Fibroblast of pulmonary artery (primary cell): ENCODE data around the gene SETBP1.
A peak's percentile ranks its signal among the peaks of the same experiment; 100 is the strongest.

Experiments used
- DNase-seq: peaks from one replicate; pipeline ENCODE4 v3.0.0-alpha.2; 2010; ENCODE audit warnings: low read depth
- H3K4me3 ChIP-seq: replicated peaks from 2 replicates; pipeline ENCODE4 v1.5.1; 2011; ENCODE audit warnings: low read depth, mild to moderate bottlenecking, control low read depth, low read length, moderate library complexity
- TF ChIP-seq, protein P1 (sequence below): IDR thresholded peaks from 2 replicates; pipeline ENCODE4 v1.5.1; 2011; ENCODE audit warnings: mild to moderate bottlenecking, control low read depth, low read length, inconsistent platforms; ENCODE audit errors: missing control alignments

The SETBP1 gene

DNA sequence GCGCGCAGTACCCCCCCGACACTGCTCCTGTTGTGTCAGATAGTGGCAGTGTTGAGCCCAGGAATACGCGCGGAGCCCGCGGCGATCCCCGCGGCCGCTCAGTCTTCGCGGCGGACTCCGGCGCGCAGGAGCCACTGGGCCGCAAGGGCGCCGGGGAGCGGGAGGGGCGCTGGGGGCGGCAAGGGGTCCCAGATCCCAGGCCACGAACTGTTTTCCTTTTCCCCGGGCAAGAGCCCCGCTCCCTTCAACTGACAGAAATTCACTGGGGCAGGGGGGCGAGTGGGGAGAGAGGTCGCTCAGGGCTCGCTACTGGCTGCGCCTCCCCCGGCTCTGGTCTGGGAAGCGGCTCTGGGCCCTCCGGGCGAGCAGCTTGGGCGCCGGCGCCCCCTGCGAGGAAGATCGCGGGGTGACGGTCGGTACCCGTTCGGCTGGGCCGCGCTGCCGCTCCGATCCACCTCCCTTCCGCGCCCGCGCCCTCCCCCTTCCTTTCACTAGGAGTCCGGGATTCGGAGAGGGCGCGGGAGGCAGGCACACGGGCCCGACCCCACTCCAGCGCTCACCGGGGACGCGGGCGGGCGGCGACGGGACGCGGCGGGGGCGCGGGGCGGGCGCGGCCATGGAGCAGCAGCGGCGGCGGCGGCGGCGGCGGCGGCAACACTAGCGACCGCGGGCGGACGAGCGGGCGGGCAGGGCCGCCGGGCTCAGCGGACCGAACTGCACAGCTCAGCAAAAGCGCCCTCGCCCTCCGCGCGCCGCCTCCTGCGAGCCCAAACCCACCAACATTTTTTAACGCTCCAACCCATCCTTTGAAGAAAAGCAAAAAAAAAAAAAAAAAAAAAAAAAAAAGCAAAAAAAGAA is 1.4 kb upstream of the SETBP1 start:
- peak; percentile 89 for DNase-seq
- H3K4me3 ChIP-seq = peak overlapping the region; percentile 60

DNA sequence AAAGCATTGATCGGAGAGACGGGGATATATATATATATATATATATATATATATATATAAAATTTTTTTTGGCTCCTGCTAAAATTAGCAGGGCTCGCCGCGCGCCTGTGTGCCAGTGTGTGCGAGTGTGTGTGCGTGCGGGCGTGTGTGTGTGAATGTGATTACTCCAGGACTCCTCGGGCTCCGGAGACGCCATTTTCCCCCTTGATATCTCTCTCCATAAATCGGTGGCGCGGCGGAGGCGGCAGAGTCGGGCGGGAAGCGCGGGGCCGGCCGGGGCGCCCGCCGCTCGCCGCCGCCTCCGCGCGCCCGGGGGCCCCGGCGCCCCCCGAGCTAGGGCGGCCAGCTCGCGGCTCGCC is 795 bp upstream of the SETBP1 start:
- TF ChIP-seq, protein P1, sequence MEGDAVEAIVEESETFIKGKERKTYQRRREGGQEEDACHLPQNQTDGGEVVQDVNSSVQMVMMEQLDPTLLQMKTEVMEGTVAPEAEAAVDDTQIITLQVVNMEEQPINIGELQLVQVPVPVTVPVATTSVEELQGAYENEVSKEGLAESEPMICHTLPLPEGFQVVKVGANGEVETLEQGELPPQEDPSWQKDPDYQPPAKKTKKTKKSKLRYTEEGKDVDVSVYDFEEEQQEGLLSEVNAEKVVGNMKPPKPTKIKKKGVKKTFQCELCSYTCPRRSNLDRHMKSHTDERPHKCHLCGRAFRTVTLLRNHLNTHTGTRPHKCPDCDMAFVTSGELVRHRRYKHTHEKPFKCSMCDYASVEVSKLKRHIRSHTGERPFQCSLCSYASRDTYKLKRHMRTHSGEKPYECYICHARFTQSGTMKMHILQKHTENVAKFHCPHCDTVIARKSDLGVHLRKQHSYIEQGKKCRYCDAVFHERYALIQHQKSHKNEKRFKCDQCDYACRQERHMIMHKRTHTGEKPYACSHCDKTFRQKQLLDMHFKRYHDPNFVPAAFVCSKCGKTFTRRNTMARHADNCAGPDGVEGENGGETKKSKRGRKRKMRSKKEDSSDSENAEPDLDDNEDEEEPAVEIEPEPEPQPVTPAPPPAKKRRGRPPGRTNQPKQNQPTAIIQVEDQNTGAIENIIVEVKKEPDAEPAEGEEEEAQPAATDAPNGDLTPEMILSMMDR = no peak
- peak overlapping the region; percentile 60 for H3K4me3 ChIP-seq
- DNase-seq = peak; percentile 57

More for the DNA sequence above, 1.4 kb upstream of the SETBP1 start:
- TF ChIP-seq, protein P1 = peak; percentile 52

DNA sequence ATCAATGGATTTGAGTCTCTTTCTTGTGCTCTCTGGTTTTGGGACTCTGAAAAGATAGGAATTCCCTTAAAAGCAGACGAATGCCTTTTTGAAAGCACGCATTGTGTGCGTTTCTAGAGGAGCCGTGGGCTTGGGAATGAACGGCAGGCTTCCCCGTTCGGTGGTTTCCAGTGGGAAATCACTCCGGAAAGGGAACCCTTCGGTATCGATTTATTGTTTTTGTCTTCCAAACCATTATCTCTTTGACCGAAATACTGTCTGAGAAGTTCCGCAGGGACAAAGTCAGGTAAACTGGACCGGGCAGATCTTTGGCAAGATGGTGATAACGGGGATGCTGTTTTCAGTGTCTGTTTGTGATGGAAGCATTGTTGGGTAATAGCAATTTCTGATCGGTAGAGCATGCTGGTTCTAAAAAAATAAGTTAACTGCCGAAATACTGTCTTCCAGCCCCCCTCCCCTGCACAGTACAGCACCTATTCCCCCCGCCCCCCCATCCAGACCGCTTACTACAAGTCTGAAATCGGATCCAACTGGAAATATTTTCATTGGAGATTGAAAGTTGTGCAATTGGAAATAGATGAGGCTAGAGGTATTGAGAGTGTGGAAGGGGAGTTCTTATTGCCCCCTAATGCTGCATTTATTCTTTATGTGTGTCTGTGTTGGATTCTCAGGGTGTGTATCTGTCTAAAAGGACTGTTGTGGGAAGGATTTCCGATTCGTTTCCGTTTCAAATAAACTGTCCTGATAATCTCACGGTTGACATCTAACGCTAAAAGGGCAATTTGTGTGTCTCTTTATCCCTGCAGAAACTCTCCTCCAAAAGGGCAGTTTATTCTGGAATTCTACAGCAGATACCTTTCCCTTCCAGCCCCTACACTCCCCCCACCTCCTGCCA is 635 bp downstream of the SETBP1 start:
- DNase-seq = no peak
- TF ChIP-seq, protein P1 = no peak
- peak overlapping the region; percentile 60 for H3K4me3 ChIP-seq

DNA sequence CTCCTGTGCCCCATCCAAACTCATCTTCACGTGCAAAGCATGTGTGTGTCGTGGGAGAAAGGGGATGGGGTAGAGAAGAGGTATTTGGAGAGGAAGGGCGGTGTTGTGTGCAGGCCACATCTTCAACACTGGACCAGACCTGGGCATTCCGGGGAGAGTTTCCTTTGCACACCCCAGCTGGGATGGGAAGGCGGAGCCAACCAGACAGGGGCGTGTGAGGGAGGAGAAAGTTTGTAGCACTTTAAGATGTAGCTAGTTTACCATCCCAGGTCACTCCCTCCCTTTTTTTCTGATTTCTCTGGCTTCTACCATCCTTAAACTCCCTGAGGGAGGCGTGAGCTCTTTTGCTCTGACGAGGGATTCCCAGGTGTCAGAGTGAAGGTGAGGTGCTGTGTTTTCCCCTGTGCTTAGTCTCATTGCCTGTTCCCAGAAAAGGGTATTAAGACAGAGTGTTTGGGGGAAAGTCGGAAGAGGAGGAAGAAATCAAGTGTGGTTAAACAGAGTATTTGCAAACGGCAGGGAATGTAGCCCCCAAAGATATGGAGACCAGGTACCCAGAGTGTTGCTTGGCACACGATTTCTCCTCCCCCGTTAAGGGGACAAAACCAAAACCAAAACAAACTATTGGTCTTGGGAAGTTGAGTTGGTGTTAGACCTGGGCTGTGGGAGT is 1.6 kb downstream of the SETBP1 start:
- TF ChIP-seq, protein P1 = no peak
- no peak for DNase-seq
- H3K4me3 ChIP-seq = no peak overlapping the region

DNA sequence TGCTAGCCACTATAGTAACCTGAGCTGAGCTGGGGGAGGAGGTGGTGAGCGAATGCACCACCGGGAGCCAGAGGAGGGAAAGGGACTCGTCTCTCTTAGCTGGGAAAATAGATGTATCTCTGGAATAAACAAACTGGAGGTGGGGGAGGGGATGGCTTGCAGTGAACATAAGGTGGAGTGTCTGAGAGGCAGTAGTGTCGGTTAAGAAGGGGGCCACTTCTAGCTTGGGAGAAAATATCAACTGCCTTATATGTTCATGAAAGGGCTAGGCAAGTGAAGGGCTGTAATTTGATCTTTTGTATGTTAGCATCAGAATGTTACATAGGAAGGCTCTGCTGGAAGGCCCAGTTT is 2.2 kb downstream of the SETBP1 start:
- no peak overlapping the region for H3K4me3 ChIP-seq
- DNase-seq = no peak
- TF ChIP-seq, protein P1 = no peak

DNA sequence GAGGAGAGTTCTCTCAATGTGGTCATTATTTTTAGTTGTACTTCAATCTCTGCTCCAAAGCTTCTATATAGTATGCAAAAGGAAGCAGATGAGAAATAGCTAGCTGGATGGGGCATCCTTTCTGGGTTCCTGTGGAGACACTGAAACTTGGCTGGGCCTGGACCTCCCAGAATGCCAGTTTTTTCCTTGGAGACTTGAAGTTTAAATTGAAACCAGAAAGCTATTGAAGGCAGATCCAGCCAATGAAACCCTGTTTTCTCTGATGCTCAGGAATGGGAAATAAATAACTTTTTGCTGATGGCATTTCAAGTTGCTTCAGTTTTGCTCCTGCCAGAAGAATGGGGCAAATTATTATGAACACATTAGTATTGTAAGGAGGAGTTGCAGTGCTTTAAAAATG is 2.9 kb downstream of the SETBP1 start:
- H3K4me3 ChIP-seq = no peak overlapping the region
- TF ChIP-seq, protein P1 = no peak
- no peak for DNase-seq
